HTR-8/SVneo (cell line): ENCODE measurements around the gene CENATAC.
"Not testable (repeated sequence)": the region's sequence is repeated elsewhere in the genome, so short reads cannot be mapped to it uniquely, and the experiment has no call there.

Experiments used
- DNase-seq: peaks from one replicate; pipeline ENCODE4 v3.0.0; 2011; ENCODE audit warnings: low spot score, mixed read lengths; ENCODE audit not compliant: insufficient read length
- FAIRE-seq: peaks from 2 replicates; lab custom pipeline; 2011; peaks lifted over from hg19 to GRCh38; lab: Jason Lieb, UNC

Gene CENATAC, protein sequence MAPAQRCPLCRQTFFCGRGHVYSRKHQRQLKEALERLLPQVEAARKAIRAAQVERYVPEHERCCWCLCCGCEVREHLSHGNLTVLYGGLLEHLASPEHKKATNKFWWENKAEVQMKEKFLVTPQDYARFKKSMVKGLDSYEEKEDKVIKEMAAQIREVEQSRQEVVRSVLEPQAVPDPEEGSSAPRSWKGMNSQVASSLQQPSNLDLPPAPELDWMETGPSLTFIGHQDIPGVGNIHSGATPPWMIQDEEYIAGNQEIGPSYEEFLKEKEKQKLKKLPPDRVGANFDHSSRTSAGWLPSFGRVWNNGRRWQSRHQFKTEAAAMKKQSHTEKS

GRCh38 chr11:118997627-118998387 lies at the start of gene CENATAC:
Gene CENATAC (plus strand): TSS chr11:118998138. CDS start chr11:118998198, 60 bp downstream.
- FAIRE-seq: peak; percentile 62
- DNase-seq: peak; percentile 98

GRCh38 chr11:118953265-118953664 lies 44.7 kb upstream of the CENATAC start:
- FAIRE-seq (no peak), DNase-seq (no peak)

- not testable (repeated sequence) for DNase-seq, FAIRE-seq
These were observed 44.0 kb upstream of the CENATAC start for GRCh38 chr11:118953976-118954375.

DNA sequence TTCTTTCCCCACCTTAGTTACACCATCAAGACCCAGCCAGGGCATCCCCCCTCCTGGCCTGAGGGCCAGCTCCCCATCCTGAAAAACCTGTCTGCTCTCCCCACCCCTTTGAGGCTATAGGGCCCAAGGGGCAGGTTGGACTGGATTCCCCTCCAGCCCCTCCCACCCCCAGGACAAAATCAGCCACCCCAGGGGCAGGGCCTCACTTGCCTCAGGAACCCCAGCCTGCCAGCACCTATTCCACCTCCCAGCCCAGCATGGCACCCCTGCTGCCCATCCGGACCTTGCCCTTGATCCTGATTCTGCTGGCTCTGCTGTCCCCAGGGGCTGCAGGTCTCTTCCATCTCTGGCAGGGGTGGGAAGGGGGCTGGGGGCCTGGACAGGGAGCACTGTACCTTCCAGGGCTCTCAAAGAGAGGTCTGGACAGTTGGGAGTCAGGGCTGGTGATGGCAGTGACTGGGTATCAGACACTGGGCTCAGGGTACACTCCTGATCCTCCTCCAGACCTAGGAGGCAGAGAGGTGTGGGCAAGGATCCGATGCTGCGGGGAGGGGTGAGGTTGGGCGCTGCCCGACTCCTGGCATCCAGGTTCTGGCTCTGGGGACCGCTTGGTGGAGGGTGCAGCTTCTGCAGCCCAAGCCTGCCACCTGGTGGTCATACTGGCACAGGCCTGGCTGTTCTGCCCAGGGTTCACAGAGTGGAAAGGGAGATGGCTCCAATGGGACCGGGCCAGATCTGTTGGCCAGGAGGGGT lies 41.7 kb upstream of the CENATAC start, which contains the start of gene UPK2:
Gene UPK2, plus strand, starts transcription at position 205 of the 753 bp plus-strand sequence. Its CDS starts 53 bp downstream, at position 258.
- DNase-seq (peak; percentile 97), FAIRE-seq (peak; percentile 95)

DNA sequence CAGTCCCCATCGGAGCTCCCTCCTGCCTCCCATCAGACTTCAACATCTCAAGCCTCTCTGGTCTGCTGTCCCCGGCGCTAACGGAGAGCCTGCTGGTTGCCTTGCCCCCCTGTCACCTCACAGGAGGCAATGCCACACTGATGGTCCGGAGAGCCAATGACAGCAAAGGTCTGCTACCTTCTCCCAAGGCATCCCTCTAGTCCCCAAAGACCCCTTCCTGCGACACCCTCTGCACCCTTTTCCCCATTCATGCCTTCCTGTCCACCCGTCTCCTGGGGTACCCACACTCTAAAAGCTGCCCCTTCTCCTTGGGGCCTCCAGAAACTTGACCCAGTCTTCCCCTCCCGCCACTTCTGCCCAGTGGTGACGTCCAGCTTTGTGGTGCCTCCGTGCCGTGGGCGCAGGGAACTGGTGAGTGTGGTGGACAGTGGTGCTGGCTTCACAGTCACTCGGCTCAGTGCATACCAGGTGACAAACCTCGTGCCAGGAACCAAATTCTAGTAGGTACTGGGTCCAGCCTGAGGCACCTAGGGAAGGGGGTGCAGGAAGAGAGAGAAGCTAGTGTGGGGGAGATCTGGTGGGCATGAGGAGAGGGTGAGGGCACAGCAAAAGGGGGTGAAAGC lies 41.0 kb upstream of the CENATAC start:
- no peak for DNase-seq
- no peak for FAIRE-seq

DNA sequence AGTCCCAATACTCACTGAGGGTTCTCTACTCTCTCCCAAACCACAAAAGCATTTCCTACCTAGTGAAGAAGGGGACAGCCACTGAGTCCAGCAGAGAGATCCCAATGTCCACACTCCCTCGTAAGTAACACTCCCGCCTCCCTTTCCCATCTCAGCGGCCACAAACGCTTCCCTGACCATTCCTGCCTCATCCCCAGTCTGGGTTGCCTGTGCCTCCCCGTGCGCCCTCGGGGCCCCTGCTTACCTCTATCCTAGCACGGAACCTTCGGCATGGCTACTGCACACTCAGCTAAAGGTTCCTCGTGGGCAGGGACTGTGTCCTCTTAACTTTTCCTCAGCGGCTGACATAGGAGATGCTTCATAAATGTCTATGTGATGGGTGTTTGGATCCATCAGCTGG lies 40.4 kb upstream of the CENATAC start:
- no peak for FAIRE-seq
- DNase-seq: no peak

DNA sequence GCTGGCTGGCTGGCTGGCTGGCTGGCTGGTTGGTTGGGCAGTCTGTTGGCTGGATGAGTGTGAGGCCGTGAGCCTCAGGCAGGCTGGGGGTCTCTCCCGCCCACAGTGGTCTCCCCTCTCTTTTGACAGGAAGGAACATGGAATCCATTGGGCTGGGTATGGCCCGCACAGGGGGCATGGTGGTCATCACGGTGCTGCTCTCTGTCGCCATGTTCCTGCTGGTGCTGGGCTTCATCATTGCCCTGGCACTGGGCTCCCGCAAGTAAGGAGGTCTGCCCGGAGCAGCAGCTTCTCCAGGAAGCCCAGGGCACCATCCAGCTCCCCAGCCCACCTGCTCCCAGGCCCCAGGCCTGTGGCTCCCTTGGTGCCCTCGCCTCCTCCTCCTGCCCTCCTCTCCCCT lies 40.0 kb upstream of the CENATAC start:
- DNase-seq (no peak), FAIRE-seq (no peak)

- FAIRE-seq: no peak
These were observed 39.4 kb upstream of the CENATAC start for GRCh38 chr11:118958577-118958976.

DNA sequence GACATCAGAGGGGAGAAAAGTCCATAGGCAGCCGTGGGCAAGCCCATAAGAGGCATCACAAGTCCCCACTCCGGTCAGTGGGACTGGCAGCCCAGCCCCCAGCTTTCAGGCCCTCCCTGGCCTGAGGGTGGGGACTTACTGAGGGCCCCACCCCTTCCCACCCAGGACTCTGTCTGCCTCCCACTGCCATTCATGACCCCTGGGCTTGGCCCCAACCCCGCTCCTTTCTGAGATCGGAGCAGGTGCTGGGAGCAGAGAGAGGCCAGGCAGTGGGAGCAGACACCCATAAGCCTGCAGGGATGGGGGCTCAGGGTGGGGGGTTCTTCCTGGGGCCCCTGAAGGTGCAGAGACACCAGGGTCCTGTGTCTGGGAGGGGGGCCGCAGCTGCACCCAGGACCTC lies 36.7 kb upstream of the CENATAC start:
- DNase-seq (no peak), FAIRE-seq (no peak)

More at GRCh38 chr11:118958577-118958976, 39.4 kb upstream of the CENATAC start:
- no peak for DNase-seq

GRCh38 chr11:118961591-118961990 lies 36.3 kb upstream of the CENATAC start:
- FAIRE-seq (no peak), DNase-seq (no peak)

DNA sequence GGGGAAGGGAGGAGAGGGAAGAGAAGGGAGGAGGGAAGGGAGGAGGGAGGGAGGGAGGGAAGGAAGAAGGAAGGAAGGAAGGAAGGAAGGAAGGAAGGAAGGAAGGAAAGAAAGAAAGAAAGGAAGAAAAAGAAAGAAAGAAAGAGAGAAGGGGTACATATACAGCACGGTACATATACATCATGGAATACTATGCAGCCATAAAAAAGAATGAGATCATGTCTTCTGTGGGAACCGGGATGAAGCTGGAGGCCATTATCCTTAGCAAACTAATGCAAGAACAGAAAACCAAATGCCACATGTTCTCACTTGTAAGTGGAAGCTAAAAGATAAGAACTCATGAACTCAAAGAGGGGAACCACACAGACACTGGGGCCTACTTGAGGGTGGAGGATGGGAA lies 28.4 kb upstream of the CENATAC start:
- not testable (repeated sequence) for FAIRE-seq, DNase-seq

DNA sequence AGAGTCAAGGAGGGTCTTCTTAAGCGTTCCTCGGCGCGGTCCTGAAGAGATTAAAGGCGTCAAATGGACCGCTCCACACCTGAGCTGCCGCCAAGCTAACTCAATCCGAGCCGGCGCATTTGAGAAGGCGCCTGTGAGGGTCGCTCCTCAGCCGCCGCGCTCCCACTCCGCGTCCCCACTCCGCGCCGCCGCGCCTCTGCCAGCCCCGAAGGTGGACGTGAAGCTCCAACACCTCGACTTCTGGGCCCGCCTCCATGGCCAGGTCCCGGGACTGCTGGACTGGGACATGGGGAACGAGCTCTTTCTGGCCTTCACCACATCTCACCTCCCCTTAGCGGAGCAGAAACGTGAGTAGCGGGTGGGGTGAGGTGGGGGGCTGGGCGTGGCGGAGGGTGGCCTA lies 26.3 kb upstream of the CENATAC start, which contains the start of gene FOXR1:
Gene FOXR1, plus strand, starts transcription at position 116 of the 400 bp plus-strand sequence. Its CDS starts 171 bp downstream, at position 287.
- FAIRE-seq (no peak), DNase-seq (no peak)

GRCh38 chr11:118973985-118974384 lies 24.0 kb upstream of the CENATAC start:
- FAIRE-seq: no peak
- no peak for DNase-seq

GRCh38 chr11:118975771-118976709 lies 21.9 kb upstream of the CENATAC start:
- no peak for DNase-seq
- peak; percentile 23 for FAIRE-seq

DNA sequence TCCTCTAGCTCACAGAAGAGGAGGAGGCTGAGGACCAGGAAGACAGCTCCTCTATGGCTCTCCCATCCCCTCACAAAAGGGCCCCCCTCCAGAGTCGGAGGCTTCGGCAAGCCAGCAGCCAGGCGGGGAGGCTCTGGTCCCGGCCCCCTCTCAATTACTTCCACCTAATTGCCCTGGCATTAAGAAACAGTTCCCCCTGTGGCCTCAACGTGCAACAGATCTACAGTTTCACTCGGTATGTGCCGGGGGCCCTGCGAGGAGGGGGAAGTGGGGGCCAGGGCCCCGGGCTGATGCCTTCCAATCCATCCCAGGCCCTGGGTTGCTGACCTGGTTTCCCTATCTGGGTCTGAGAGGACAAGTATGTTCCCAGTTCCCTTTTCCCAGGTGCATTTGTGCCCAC lies 18.5 kb upstream of the CENATAC start:
- DNase-seq (no peak), FAIRE-seq (no peak)

DNA sequence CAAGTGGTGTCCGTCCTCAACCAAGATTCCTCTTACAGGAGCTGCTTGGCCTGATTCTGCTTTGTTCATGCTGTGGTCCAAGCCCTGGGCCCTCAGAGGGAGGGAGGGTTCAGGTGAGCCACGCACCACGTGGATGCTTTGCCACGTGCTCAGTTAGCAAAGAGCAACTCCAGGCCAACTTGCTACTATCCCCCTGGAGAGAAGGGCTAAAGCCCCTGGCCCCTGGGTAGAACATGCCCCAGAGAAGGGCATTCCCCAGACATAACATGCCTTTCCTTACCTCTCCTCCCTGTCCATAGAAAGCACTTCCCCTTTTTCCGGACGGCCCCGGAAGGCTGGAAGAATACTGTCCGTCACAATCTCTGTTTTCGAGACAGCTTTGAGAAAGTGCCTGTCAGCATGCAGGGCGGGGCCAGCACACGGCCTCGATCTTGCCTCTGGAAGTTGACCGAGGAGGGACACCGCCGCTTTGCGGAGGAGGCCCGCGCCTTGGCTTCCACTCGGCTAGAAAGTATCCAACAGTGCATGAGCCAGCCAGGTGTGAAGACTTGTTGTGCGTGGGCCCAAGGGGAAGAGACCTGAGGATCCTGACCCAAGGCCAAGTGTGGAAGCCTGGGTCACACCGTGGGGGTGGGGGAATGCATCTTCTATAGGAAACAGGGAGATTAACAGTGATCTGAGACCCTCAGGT lies 17.6 kb upstream of the CENATAC start:
- DNase-seq: no peak
- no peak for FAIRE-seq

GRCh38 chr11:118984337-118984736 lies 13.6 kb upstream of the CENATAC start:
- DNase-seq, FAIRE-seq: not testable (repeated sequence)

DNA sequence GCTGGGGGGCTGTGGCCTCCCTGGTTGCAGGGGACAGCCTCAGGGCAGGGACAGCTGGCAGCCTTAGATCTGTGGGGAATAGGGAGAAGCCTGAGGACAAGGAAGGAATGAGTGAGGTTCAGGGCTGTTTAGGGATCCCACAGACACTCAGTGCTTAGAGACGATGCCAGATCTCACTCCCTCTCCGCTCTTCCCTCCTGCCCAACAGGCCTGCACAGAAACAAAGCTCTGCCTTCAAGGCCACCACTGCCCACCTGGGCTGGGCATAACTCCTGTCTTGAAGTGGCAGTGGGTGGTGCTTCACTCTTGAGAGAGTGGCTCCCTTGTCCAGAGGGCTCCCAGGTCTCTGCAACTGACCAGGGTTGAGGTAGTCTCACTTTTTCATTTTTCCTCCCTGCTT lies 13.1 kb upstream of the CENATAC start:
- FAIRE-seq: no peak
- DNase-seq: no peak
